Measurements from ENCODE around the gene GCLM.

DNA sequence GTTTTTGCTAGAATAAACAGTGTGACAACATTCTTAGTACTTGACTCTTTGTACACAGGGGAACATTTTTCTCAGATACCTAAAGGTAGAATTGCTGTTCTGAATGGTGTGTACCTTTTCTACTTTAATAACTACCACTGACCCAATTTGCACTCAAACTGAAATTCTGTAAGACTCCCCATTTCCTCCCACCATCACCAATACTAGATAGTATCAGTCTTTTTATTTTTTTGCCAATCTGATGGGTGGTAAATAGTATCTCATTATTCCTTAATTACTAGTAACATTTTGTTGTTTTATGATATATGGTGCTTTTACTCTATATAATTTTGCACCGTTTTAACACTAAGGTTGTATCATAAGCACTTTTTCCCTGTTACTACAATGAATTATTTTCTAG, 28.8 kb upstream of the GCLM start:
- TF ChIP-seq ARID4B (CRISPR knock-in tag; IDR thresholded peaks at IDR 0.05; ENCODE audit: borderline replicate concordance): no peak
- TF ChIP-seq MAX (CRISPR knock-in tag; IDR thresholded peaks at IDR 0.05): no peak
- TF ChIP-seq, protein P1, sequence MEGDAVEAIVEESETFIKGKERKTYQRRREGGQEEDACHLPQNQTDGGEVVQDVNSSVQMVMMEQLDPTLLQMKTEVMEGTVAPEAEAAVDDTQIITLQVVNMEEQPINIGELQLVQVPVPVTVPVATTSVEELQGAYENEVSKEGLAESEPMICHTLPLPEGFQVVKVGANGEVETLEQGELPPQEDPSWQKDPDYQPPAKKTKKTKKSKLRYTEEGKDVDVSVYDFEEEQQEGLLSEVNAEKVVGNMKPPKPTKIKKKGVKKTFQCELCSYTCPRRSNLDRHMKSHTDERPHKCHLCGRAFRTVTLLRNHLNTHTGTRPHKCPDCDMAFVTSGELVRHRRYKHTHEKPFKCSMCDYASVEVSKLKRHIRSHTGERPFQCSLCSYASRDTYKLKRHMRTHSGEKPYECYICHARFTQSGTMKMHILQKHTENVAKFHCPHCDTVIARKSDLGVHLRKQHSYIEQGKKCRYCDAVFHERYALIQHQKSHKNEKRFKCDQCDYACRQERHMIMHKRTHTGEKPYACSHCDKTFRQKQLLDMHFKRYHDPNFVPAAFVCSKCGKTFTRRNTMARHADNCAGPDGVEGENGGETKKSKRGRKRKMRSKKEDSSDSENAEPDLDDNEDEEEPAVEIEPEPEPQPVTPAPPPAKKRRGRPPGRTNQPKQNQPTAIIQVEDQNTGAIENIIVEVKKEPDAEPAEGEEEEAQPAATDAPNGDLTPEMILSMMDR (IDR thresholded peaks at IDR 0.05): no peak
- no peak for TF ChIP-seq ZNF138 (CRISPR knock-in tag; conservative IDR thresholded peaks at IDR 0.05)
- TF ChIP-seq, protein P2, sequence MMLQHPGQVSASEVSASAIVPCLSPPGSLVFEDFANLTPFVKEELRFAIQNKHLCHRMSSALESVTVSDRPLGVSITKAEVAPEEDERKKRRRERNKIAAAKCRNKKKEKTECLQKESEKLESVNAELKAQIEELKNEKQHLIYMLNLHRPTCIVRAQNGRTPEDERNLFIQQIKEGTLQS (CRISPR knock-in tag; conservative IDR thresholded peaks at IDR 0.05): no peak
- TF ChIP-seq, protein P3, sequence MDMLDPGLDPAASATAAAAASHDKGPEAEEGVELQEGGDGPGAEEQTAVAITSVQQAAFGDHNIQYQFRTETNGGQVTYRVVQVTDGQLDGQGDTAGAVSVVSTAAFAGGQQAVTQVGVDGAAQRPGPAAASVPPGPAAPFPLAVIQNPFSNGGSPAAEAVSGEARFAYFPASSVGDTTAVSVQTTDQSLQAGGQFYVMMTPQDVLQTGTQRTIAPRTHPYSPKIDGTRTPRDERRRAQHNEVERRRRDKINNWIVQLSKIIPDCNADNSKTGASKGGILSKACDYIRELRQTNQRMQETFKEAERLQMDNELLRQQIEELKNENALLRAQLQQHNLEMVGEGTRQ (CRISPR knock-in tag; IDR thresholded peaks at IDR 0.05): no peak
- no peak for TF ChIP-seq KAT7 (CRISPR knock-in tag; IDR thresholded peaks at IDR 0.05; ENCODE audit: borderline replicate concordance)
- TF ChIP-seq TCF7 (CRISPR knock-in tag; IDR thresholded peaks at IDR 0.05; ENCODE audit: low read depth): no peak
- TF ChIP-seq, protein P4, sequence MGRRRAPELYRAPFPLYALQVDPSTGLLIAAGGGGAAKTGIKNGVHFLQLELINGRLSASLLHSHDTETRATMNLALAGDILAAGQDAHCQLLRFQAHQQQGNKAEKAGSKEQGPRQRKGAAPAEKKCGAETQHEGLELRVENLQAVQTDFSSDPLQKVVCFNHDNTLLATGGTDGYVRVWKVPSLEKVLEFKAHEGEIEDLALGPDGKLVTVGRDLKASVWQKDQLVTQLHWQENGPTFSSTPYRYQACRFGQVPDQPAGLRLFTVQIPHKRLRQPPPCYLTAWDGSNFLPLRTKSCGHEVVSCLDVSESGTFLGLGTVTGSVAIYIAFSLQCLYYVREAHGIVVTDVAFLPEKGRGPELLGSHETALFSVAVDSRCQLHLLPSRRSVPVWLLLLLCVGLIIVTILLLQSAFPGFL (CRISPR knock-in tag; IDR thresholded peaks at IDR 0.05; ENCODE audit: borderline replicate concordance): no peak
- TF ChIP-seq GABPB1 (CRISPR knock-in tag; IDR thresholded peaks at IDR 0.05): no peak
